HCT116 (cell line): ENCODE data around the gene SLC30A4.
"Not testable (repeated sequence)": the region's sequence is repeated elsewhere in the genome, so short reads cannot be mapped to it uniquely, and the experiment has no call there.

Experiments used
- CTCF ChIP-seq, 3 experiments: fragments of 200-600 bp in 1 of 3; sonication (generic) in 1 of 3; IDR thresholded peaks in 2 of 3; conservative IDR thresholded peaks in 1 of 3; 2 replicates each; pipeline ENCODE4 v1.5.1; 2012 to 2017; ENCODE audit warnings: low read depth in 2 of 3, low read length in 2 of 3, antibody characterized with exemption in 1 of 3, borderline replicate concordance in 1 of 3, control low read depth in 1 of 3, mild to moderate bottlenecking in 1 of 3, mixed read lengths in 1 of 3, mixed run types in 1 of 3, moderate library complexity in 1 of 3; ENCODE audit not compliant: insufficient read depth in 1 of 3
- EZH2 ChIP-seq: fragments of 200-600 bp; sonication (generic); IDR thresholded peaks from 2 replicates; pipeline ENCODE4 v1.6.1; 2017; ENCODE audit warnings: antibody characterized with exemption, mixed run types
- EZH2phosphoT487 ChIP-seq: fragments of 200-600 bp; IDR thresholded peaks from 2 replicates; pipeline ENCODE4 v1.6.1; 2018; ENCODE audit warnings: antibody characterized with exemption, borderline replicate concordance
- FOSL1 ChIP-seq: IDR thresholded peaks from 2 replicates; pipeline ENCODE4 v1.6.1; 2012; ENCODE audit warnings: low read depth
- MAX ChIP-seq: IDR thresholded peaks from 2 replicates; pipeline ENCODE4 v1.6.1; 2012
- POLR2A ChIP-seq: IDR thresholded peaks from 2 replicates; pipeline ENCODE4 v1.7.0; 2011; ENCODE audit warnings: borderline replicate concordance; ENCODE audit not compliant: insufficient read depth, insufficient read length; ENCODE audit errors: extremely low read depth
- POLR2AphosphoS5 ChIP-seq: IDR thresholded peaks from 2 replicates; pipeline ENCODE4 v1.6.1; 2011; ENCODE audit warnings: mild to moderate bottlenecking, low read depth, low read length, moderate library complexity
- SP1 ChIP-seq: IDR thresholded peaks from 2 replicates; pipeline ENCODE4 v1.6.1; 2012; ENCODE audit warnings: low read depth
- SRF ChIP-seq: IDR thresholded peaks from 2 replicates; pipeline ENCODE4 v1.6.1; 2012; ENCODE audit warnings: low read depth
- TCF7L2 ChIP-seq: IDR thresholded peaks from 2 replicates; pipeline ENCODE4 v1.7.0; 2011; ENCODE audit warnings: borderline replicate concordance, inconsistent platforms; ENCODE audit not compliant: insufficient read depth, insufficient read length; ENCODE audit errors: extremely low read depth
- YY1 ChIP-seq: IDR thresholded peaks from 2 replicates; pipeline ENCODE4 v1.6.1; 2011; ENCODE audit warnings: low read length, low read depth, moderate library complexity, mild to moderate bottlenecking; ENCODE audit not compliant: insufficient replicate concordance; ENCODE audit errors: extremely low read depth
- ZNF274 ChIP-seq: fragments of 200-500 bp; sonication (Bioruptor generic); IDR thresholded peaks from 2 replicates; pipeline ENCODE4 v1.6.1; 2014; ENCODE audit warnings: mild to moderate bottlenecking, low read depth, low read length, inconsistent platforms

GRCh38 chr15:45507143-45507542 is 15.4 kb downstream of the SLC30A4 start:
- not testable (repeated sequence) for TF ChIP-seq POLR2A; CTCF (IDR thresholded peaks at IDR 0.05 in 2 of 3, conservative IDR thresholded peaks at IDR 0.05 in 1 of 3; ENCODE audit: borderline replicate concordance in 1 of 3, insufficient read depth in 1 of 3, low read depth in 2 of 3, low read length in 2 of 3); YY1; SRF; ZNF274; MAX; POLR2AphosphoS5; EZH2; FOSL1; EZH2phosphoT487; TCF7L2; SP1
